C4-2B (cell line): ENCODE measurements around the gene ALG1L2.
"Not testable (repeated sequence)": the region's sequence is repeated elsewhere in the genome, so short reads cannot be mapped to it uniquely, and the experiment has no call there.

Experiments
- CTCF ChIP-seq: fragments of 450-650 bp; conservative IDR thresholded peaks from 2 replicates; pipeline ENCODE4 v1.5.1; 2017; ENCODE audit warnings: mild to moderate bottlenecking
- ZFX ChIP-seq: fragments of 450-650 bp; IDR thresholded peaks from 2 replicates; pipeline ENCODE4 v1.6.1; 2017

DNA sequence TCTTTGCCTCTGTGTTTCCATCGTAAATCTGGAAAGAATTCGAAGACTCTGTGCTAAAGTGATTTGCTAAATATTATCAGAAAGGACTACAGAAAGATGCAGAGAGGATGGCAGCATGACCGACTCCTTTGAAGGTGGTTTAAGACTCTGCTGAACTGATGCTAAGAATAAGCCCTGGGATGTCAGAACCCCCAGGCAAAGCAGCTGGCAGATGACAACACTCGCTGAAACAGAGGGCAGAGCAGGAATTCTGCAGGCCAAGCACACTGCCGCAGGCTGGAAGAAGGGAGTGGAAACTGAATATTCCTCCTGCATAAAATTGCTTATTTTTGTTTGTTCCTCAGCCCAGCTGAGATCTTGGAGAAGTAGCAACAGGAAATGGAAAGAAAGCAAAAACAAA, 29.3 kb upstream of the ALG1L2 start:
- TF ChIP-seq ZFX, CTCF: not testable (repeated sequence)
